ENCODE data around the gene PTX4. TPM values are rescaled to one million over a fixed set of nuclear protein-coding genes. Genes with fewer than 3 reads are reported as not detected.

PTX4 gene
- total and polyA plus RNA-seq, 9 of the 15 experiments (the other 6 are each of a cell fraction or from before 2014, with no cell fraction given) = 0.11 TPM; not detected in 8

GRCh38 chr16:1526608-1527555 lies 38.1 kb upstream of the PTX4 start:
- ATAC-seq = no peak
- ChIA-PET CTCF (ENCODE audit: low intra/inter-chr PET ratio) (no interaction called here), POLR2A (interaction anchor here (0.6 to 0.9 kb wide), 2 partner anchors 13 to 16 kb away, joined by 3 read pairs; no protein-coding TSS in a partner anchor)
- no peak for DNase-seq (ENCODE audit: extremely low read depth in 1 of 4, low spot score in 3 of 4)
- H3K27ac ChIP-seq (ENCODE audit: extremely low read depth, low read depth, low read length) = no peak overlapping the region
- peaks cover 4 to 67% of the 10 kb centered on the region in 2 experiments; a peak in 3 of 5 replicates for H3K4me1 ChIP-seq (replicated peaks in 1 of 2; ENCODE audit: control insufficient read depth in 2 of 2, insufficient read depth in 2 of 2, low read length in 2 of 2)
- H2AFZ ChIP-seq (ENCODE audit: low read depth, low read length) = no peak overlapping the region
- no peaks in the 10 kb centered on the region for H3K9me3 ChIP-seq (replicated peaks; ENCODE audit: control insufficient read depth, insufficient read depth, low read depth, low read length)
- in situ Hi-C loops (cut with MboI) = no loop called here
- no peak for FAIRE-seq
- no peaks in the 10 kb centered on the region for H3K9me1 ChIP-seq (ENCODE audit: control insufficient read depth, insufficient read depth, low read length)
- TF ChIP-seq TGIF2 (CRISPR knock-in tag; IDR thresholded peaks at IDR 0.05) = no peak
- no peak for TF ChIP-seq FOS (IDR thresholded peaks at IDR 0.05; ENCODE audit: extremely low read depth, insufficient read length)
- TF ChIP-seq RBBP5 (IDR thresholded peaks at IDR 0.05; ENCODE audit: borderline replicate concordance, insufficient read depth, low read length, poor library complexity, severe bottlenecking) = no peak
- no peak for TF ChIP-seq ARID1B (IDR thresholded peaks at IDR 0.05)
- no peak for TF ChIP-seq NONO (IDR thresholded peaks at IDR 0.05; ENCODE audit: low read depth in 2 of 2, low read length in 1 of 2)
- no peak for TF ChIP-seq KLF16 (IDR thresholded peaks at IDR 0.05)
- no peak for TF ChIP-seq COPS2 (conservative IDR thresholded peaks at IDR 0.05)
- H3K27me3 ChIP-seq (ENCODE audit: control insufficient read depth in 2 of 2, insufficient read depth in 2 of 2, low read length in 2 of 2) = peaks cover 14 to 49% of the 10 kb centered on the region in 2 experiments; a peak in 4 of 5 replicates
- 46% methylated on average over 31 of the region's 38 CpGs for WGBS (ENCODE audit: insufficient coverage, low coverage, missing lambda C conversion rate)
- H3K79me2 ChIP-seq (ENCODE audit: control insufficient read depth, insufficient read depth, low read length) = no peaks in the 10 kb centered on the region
- no peak overlapping the region for H3K4me3 ChIP-seq
- no peaks in the 10 kb centered on the region for H3K36me3 ChIP-seq (ENCODE audit: control insufficient read depth, insufficient read depth, low read length)
- peaks cover 10% of the 10 kb centered on the region for H4K20me1 ChIP-seq (replicated peaks; ENCODE audit: control insufficient read depth, insufficient read depth, low read length)
- intact Hi-C loops (cut with micrococcal nuclease) = no loop called here
- no peak overlapping the region for H3K9ac ChIP-seq (ENCODE audit: insufficient read depth in 1 of 2, low read depth in 2 of 2, low read length in 2 of 2)
- H3K4me2 ChIP-seq (ENCODE audit: insufficient read depth, low read length) = no peak overlapping the region
- BruUV-seq (replicated peaks) = no TSS peak
